ENCODE measurements around the gene PTP4A2. TPM values are rescaled to one million over a fixed set of nuclear protein-coding genes. Genes with fewer than 3 reads are reported as not detected.

PTP4A2 gene
- total RNA-seq, 1 donor from 2014 or later, result 157 TPM

- TF ChIP-seq, protein P1, sequence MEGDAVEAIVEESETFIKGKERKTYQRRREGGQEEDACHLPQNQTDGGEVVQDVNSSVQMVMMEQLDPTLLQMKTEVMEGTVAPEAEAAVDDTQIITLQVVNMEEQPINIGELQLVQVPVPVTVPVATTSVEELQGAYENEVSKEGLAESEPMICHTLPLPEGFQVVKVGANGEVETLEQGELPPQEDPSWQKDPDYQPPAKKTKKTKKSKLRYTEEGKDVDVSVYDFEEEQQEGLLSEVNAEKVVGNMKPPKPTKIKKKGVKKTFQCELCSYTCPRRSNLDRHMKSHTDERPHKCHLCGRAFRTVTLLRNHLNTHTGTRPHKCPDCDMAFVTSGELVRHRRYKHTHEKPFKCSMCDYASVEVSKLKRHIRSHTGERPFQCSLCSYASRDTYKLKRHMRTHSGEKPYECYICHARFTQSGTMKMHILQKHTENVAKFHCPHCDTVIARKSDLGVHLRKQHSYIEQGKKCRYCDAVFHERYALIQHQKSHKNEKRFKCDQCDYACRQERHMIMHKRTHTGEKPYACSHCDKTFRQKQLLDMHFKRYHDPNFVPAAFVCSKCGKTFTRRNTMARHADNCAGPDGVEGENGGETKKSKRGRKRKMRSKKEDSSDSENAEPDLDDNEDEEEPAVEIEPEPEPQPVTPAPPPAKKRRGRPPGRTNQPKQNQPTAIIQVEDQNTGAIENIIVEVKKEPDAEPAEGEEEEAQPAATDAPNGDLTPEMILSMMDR (IDR thresholded peaks at IDR 0.05; ENCODE audit: unreplicated experiment), result no peak
- Mint-ChIP-seq H3K27ac (no peak overlapping the region), H3K27me3 (peaks cover 3% of the 10 kb centered on the region)
Observed at GRCh38 chr1:31880957-31881687, 57.0 kb downstream of the PTP4A2 start.

DNA sequence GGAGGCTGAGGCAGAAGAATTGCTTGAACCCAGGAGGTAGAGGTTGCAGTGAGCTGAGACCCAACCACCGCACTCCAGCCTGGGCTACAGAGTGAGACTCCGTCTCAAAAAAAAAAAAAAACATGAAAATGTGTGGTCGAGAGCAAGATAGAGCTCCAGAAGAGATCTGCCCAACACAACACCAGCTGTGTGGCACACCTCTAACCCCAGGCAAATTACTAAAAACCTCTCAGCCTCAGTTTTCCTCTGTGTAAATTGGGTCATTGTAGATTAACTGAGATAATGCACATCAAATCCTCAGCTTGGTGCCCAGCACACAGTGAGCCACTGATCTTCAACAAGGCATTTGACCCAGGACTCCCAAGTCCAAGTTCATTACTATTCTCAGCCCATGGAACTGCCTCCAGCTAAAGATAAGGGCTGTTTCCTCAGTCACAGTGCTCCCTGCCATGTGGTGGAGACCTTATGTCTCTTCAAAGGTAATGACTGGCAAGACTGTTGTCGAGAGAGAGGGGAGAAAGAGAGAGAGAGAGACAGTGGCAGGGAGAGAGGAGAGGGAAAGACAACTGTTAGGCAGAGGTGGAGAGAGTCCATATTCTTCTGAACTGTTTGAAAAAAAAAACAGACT is 58.1 kb downstream of the PTP4A2 start:
- no peak for DNase-seq (ENCODE audit: low spot score, unreplicated experiment)
- TF ChIP-seq, protein P1 (IDR thresholded peaks at IDR 0.05; ENCODE audit: unreplicated experiment), result no peak
- peaks cover 1% of the 10 kb centered on the region for H3K36me3 Mint-ChIP-seq (ENCODE audit: insufficient read depth)
- no peak overlapping the region for H3K27ac Mint-ChIP-seq
- peaks cover 19% of the 10 kb centered on the region for H3K4me1 Mint-ChIP-seq (ENCODE audit: low read depth)
- peaks cover 3% of the 10 kb centered on the region for H3K27me3 Mint-ChIP-seq
- H3K4me3 Mint-ChIP-seq (ENCODE audit: low read depth), result no peak overlapping the region
- H3K9me3 Mint-ChIP-seq (ENCODE audit: low read depth), result peaks cover 4% of the 10 kb centered on the region

More at GRCh38 chr1:31880957-31881687, 57.0 kb downstream of the PTP4A2 start:
- H3K4me1 Mint-ChIP-seq (ENCODE audit: low read depth), result peaks cover 13% of the 10 kb centered on the region
- no peaks in the 10 kb centered on the region for H3K36me3 Mint-ChIP-seq (ENCODE audit: insufficient read depth)
- no peaks in the 10 kb centered on the region for H3K9me3 Mint-ChIP-seq (ENCODE audit: low read depth)
- no peak overlapping the region for H3K4me3 Mint-ChIP-seq (ENCODE audit: low read depth)
- no peak for DNase-seq (ENCODE audit: low spot score, unreplicated experiment)

DNA sequence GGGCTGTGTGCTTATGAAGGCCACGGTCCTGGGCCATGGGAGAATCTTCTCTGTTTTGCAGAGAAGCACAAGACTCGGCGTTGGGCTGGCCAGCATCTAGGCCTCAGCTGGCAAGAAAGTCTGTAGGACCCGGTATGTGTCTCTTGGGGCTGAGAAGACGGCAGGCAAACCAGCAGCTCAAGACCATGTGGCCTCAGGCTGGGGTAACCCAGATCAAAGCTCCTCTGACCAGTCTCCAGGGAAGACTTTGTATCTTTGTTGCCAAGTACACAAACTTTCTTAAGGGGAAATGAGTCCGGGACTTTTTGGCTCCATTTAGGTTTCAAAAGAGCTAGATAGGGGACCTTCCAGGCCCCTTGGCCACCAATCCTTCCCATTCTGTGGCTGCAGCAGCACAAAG is 60.1 kb downstream of the PTP4A2 start:
- Mint-ChIP-seq H3K27ac (no peak overlapping the region), H3K4me1 (ENCODE audit: low read depth) (peaks cover 21% of the 10 kb centered on the region), H3K9me3 (ENCODE audit: low read depth) (peaks cover 9% of the 10 kb centered on the region), H3K4me3 (ENCODE audit: low read depth) (no peak overlapping the region), H3K27me3 (peaks cover 3% of the 10 kb centered on the region), H3K36me3 (ENCODE audit: insufficient read depth) (peaks cover 3% of the 10 kb centered on the region)
- TF ChIP-seq, protein P1 (IDR thresholded peaks at IDR 0.05; ENCODE audit: unreplicated experiment), result no peak
- DNase-seq (ENCODE audit: low spot score, unreplicated experiment), result no peak

- TF ChIP-seq, protein P1 (IDR thresholded peaks at IDR 0.05; ENCODE audit: unreplicated experiment), result no peak
- Mint-ChIP-seq H3K4me1 (ENCODE audit: low read depth) (peaks cover 23% of the 10 kb centered on the region), H3K4me3 (ENCODE audit: low read depth) (no peak overlapping the region), H3K27me3 (peaks cover 3% of the 10 kb centered on the region), H3K36me3 (ENCODE audit: insufficient read depth) (peaks cover 5% of the 10 kb centered on the region), H3K9me3 (ENCODE audit: low read depth) (peaks cover 12% of the 10 kb centered on the region), H3K27ac (no peak overlapping the region)
- no peak for DNase-seq (ENCODE audit: low spot score, unreplicated experiment)
Observed at GRCh38 chr1:31877544-31877943, 60.6 kb downstream of the PTP4A2 start.

DNA sequence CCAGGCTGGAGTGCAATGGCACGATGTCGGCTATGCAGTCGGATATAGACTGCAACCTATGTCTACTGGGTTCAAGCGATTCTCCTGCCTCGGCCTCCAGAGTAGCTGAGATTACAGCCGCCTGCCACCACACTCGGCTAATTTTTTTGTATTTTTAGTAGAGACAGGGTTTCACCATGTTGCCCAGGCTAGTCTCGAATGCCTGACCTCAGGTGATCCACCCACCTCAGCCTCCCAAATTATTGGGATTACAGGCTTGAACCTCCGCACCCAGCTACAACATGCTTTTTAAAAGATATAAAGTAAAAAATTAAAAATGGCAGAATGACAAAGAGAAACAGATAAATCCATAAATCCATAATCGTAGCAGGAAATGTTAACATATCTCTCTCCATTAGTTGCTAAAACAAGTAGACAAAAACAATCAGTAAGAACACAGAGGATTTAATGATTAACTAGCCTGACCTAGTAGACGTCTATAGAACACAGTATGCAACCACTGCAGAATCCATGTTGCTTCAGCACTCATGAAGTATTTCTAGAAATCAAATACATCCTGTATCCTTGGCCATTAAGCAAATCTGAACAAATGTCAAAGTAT is 62.4 kb downstream of the PTP4A2 start:
- peaks cover 19% of the 10 kb centered on the region for H3K4me1 Mint-ChIP-seq (ENCODE audit: low read depth)
- peaks cover 6% of the 10 kb centered on the region for H3K27me3 Mint-ChIP-seq
- H3K9me3 Mint-ChIP-seq (ENCODE audit: low read depth), result peaks cover 12% of the 10 kb centered on the region
- TF ChIP-seq, protein P1 (IDR thresholded peaks at IDR 0.05; ENCODE audit: unreplicated experiment), result no peak
- DNase-seq (ENCODE audit: low spot score, unreplicated experiment), result no peak
- peaks cover 5% of the 10 kb centered on the region for H3K36me3 Mint-ChIP-seq (ENCODE audit: insufficient read depth)
- H3K4me3 Mint-ChIP-seq (ENCODE audit: low read depth), result no peak overlapping the region
- H3K27ac Mint-ChIP-seq, result no peak overlapping the region

All from progenitor cell of endocrine pancreas (in vitro differentiated cells).